HG03045 (cell line): ENCODE measurements around the gene AIP.
A peak's percentile ranks its signal among the peaks of the same experiment; 100 is the strongest.
"Not testable (repeated sequence)": the region's sequence is repeated elsewhere in the genome, so short reads cannot be mapped to it uniquely, and the experiment has no call there.

Experiments used
- ATAC-seq: cut with Tn5 transposase; IDR thresholded peaks from one replicate; pipeline ENCODE4 v1.9.1; 2021; ENCODE audit warnings: mild to moderate bottlenecking, moderate library complexity; ENCODE audit not compliant: unreplicated experiment

AIP gene

DNA sequence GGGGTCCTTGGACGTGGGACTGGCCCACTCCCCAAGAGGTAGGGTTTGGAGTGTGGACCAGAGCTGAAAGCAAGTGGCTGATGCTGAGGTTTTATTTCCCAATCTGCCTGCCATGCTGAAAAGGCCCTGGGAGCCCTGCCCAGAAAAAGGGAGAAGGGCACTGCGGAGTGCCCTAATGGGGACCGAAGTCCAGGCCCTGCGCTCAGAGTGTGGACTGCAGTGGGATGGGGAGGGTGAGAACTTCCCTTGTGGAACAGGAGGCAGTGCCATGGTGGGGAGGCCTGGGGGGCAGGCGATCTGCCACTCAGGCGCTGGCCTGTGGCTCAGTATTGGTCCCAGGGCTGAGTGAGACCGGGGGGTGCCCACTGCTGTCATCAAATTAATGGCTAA, 34.6 kb upstream of the AIP start:
- no peak for ATAC-seq

DNA sequence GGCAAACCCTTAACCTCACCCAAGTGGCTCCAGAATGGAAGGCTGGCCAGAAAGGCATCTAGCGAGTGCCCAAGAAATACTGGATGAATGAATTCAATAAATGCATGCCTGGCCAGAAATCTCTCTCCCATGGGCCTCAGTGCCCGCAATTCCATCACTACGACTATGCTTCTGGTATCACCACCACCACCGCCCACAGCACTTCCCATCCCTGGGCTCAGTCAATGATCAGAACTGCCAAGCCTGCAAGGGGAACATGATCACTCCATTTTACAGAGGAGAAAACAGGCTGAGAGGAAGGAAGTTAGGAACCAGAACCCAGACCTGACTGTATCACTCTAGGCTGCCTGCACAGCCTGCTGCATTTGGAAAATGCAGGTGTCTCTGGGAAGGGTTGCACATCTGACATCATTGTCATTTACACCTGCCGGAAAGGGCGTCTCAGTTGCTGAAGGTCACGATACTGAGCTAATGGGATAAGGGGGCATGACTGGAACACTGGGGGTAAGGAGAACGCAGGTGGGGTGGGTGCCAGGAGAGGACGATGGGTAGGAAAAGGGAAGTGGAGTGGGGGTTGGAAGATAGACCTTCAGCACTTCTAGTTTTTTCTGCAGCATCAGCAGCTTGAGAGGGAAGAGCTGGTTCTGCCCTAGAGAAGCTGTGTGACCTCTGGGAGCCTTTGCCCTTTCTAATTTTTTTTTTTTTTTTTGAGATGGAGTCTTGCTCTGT, 33.5 kb upstream of the AIP start:
- no peak for ATAC-seq

DNA sequence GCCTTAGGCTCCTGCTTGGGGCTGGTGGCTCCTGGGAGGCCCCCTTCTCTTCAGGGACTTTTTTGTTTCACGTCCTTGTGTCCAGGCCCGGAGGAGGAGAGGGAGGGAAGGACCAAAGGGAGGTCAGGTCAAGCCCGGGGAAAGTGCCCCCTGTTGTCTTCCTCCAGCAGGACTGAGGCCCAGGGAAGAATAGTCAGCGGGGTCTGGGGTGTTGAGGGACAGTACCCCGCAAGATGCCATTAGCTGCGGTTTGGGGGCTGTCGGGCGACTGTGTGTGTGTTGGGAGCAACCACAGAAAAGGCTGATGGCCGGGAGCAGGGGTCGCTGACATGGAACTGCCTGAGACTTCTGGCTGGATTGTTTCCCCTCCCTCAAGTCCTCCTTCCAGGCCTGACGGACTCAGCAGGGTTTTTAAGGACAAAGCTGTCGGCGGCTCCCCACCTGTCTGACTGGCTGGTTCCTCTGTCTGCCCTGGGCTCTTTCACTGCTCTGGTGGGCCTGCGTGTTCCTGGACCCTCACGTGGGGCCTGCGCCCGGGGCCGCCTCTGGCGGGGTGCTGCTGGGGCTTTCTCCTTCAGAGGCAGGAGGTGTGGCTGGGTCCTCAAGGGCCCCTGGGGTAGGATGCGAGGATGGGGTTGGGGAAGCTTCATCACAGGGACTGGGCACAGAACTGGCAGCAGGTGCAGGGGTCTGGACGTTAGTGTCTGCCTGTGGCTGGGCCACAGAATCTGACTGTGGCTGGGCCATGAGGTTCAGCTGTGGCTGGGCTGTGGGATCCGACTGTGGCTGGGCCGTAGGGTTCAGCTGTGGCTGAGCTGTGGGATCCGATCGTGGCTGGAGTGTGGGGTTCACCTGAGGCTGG, 31.8 kb upstream of the AIP start:
- no peak for ATAC-seq

DNA sequence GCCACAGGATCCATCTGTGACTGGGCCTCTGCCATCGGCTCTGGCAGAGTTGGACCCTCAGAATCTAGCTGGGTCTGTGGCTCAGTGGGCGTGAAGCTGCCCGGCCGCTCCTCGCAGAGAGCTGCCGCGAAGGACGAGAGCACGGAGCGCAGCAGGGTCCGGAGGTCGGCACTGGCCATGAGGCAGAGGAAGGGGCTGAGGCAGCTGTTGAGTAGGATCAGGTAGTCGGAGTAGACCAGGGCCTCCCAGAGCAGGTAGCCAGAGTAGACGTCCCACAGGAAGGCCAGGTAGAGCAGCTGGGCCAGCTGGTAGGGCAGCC, 31.2 kb upstream of the AIP start:
- ATAC-seq = no peak

DNA sequence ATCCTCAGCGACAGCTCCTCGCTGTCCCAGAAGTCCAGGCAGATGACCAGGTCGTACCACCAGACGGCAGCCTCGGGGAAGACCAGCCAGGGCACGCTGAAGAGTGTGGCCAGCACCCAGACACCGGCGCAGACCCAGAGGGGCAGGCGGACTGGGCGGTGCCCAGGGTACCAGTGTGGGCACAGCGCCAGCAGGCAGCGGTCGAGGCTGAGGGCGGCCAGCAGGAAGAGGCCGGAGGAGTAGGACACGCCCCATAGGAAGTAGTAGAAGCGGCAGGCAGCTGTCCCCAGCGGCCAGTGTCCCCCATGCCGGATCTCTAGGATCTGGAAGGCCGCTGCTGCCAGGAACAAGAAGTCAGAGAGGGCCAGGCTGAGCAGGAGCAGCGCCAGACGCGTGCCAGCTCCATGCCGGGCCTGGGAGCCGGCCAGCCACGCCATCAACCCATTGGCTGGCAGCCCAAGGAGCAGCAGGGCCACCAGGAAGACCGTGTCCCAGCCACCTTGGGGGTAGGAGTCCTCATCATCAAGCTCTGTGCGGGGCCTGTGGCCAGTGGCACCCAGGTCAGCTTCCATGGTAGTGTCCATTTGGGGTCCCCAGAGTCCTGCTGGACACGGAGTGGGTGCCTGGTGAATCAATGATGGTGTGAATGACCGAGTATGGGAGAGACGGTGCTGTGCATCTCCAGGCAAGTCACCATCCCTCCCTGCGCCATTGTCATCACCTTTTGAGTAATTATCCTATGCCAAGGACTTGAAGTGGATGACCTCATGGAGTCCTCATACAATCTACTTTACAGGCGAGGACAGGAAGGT, 30.5 kb upstream of the AIP start, which contains the start of gene GPR152:
TSS of gene GPR152 (minus strand) at position 589 of the 812 bp plus-strand sequence. CDS start at position 584, 5 bp downstream.
- ATAC-seq = no peak

DNA sequence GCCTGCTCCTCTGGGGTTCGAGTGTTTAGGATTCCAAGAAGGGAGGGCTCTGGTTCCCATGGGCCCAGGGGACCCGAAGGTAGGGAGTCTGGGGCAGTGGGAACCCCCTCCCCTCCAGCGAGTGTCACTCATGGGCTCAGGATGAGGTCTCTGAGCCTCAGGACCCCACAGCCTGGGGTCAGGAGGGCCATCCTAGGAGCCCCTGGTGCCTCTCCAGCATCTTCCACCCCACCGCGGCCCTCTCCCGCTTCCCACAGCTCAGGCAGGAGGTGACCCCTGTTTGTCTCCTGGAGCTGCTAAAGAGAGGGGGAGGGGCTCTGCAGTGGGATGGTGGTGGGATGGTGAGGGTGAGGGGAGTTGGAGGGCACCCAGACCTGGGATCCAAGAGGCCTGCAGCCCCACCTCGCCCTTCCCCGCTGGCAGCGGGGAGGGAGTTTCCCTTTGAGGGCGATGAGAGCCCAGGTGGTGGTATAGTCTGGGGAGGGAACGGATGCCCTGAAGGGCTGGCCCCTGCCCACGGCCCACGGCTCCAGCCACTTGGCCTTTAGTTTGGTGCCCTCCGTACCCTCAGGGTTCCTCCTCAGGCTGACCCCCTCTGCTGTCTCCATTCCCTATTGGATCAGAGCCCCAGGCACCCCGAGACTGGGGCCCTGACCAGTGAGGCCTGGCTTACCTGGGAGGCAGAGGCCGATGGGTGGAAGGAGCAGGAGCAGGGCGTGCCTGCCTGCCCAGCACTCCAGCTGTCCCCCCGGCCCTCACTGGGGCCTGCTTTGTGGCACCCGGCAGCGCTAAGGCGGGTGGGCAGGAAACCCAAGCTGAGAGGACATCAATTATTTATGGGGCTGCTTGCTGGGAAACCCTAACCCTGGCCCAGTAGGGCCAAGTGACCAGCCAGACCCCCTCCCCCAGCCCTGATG, 28.8 kb upstream of the AIP start:
- ATAC-seq = no peak

DNA sequence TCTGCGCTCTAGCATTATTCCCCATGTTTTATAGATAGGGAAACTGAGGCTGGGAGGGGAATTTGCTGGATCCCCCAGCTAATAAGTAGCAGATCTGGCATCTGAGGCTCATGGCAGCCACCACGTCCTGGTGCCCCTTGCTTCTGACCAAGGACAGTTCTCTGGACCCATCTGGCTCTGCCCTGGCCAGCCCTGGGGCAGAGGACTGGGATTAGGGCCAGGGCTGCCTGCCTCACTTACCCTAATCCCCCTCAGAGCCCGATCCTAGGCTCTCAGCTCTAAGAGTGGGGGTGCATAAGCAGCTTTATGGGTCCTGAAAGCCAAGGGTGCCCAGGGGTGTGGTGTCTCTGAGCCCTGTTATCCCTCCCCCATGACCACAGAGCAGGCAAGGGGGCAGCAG, 27.8 kb upstream of the AIP start, which contains the start of gene CABP4:
TSS of gene CABP4 (plus strand) at position 301 of the 400 bp plus-strand sequence. CDS start at position 371, 70 bp downstream.
- no peak for ATAC-seq

DNA sequence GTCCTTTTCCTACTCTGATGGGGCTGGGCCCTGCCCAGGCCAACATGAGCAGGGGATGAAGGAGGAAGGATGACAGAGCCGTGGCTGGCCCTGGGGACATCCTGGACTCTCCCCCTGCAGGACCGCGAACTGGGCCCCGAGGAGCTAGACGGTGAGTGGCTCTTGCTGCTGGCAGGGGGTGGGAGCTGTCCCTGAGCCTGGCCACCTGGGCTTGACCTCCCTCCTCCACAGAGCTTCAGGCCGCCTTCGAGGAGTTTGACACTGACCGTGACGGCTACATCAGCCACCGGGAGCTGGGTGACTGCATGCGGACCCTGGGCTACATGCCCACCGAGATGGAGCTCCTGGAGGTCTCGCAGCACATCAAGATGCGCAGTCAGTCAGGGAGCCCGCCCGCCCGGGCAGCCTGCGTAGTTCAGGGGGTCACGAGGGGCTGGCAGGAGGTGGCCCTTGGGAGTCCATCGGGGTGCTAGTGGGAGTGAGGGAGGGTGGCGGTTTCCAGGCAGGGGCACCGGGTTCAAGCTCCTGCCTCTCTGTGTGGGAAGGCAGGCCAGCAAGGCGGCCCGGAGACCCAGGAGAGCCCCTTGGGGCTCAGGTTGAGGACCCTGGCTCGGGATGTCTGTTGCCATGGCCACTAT, 26.6 kb upstream of the AIP start:
- ATAC-seq = no peak

DNA sequence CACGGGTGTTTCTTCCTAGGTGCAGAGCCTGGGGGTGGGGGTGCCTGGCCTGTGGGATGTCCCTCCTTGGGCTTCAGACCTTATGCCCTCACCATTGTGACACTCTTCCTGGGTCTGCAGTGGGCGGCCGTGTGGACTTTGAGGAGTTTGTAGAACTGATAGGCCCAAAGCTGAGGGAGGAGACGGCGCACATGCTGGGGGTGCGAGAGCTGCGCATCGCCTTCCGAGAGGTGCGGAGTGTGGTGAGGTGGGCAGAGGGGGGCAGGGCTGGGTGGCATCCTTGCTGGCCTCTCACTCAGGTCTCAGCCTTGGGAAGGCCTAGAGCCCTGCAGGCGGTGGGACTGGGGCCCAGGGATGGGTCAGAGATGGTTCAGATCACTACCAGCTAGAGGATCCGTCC, 25.4 kb upstream of the AIP start:
- no peak for ATAC-seq

DNA sequence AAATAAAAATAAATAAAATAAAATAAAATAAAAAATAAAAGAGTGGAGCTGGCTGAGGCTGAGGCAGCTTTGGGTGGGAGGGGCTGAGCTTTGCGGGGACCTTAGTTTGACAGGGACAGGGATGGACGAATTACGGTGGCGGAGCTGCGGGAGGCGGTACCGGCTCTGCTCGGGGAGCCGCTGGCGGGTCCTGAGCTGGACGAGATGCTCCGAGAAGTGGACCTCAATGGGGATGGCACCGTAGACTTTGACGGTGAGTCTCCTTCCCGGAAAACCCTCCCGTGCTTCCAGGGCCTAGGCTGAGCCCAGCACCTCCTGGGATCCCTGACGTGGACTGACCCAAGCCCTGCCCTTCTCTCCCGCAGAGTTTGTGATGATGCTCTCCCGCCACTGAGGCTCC, 24.6 kb upstream of the AIP start:
- no peak for ATAC-seq

DNA sequence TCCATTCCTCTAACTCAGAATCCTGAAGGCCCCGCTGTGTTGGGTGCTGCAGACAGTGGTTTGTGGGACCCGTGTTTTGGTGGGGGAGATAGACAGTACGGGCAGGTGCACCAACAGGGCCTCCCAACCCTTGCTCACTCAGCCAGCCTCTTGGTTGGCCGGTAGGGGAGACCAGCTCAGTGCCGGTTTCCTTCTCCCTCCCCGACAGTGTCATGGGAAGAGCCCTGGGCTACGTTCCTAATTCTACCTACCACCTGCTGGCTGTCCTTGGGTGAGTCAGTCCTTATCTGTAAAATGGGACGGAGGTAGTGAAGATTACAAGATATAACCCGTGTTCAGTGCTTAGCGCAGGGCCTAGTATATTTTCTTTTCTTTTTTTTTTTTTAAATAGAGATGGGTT, 19.6 kb upstream of the AIP start:
- no peak for ATAC-seq

DNA sequence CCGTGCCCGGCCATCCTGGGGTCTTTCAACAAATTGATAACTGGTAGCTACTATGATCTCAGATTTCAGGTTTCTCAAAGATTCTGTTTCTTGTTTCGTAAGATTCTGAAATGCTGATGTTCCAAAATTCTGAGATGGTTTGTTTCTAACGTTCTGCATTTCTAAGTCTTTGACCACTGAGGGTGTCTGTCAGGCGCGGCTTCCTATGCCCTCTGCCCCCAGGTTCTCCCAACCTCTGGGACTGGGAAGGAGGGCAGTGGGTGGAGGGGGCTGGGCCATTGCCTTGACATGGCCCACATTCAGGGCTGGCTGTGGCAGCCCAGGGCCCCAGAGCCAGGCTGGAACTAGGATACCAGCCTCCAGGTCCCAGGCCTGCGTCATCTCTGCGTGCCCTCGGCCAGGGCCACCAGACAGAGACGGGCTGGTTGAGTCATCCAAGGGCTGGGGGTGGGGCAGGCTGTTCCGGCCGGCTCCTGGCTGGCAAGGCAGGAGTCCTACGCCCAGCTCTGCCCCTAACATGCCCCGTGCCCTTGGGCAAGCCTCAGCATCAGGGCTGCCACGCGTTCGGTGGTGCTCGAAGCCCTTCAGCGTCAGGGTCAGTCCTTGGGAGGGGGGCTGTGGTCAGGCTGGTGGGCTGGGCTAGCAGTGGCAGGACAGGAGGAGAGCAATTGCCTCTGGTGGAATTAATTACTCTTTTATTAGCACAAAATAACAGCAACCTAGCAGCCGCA, 19.0 kb upstream of the AIP start:
- no peak for ATAC-seq

DNA sequence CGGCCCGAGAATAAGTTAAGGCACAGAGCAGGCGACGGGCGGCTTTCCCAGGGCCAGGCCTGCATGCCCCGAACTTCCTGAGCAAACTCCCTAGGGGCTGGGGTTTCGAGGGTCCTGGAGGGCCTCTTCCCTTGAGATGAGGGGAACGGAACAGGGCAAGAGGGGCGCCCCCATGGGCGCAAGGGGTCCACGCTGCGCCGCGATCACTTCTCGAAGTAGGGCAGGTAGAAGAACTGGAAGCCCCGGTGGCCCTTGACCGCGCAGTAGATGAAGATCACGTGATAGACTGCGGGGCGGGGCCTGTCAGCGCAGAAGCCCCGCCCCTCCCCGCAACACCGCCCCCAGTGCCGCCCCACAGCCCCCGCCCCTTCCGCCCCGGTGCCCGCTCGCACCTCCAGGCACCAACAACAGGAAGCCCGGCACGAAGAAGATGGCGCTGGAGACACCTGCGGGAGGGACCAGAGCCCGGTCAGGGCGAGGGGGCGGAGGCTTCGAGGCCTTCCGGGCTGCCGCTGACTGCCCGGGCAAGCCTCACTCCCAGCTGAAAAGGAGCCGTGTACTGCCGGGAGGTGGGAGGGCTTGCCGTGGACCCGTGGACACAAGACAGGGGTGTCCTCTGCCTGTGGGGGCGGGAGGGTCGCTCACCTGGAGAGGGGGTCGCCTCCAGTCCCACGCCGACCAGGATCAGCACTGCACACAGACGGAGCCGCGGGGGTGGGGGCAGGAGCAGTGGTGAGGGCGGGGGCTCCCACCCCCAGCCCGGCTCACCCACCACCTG, 18.2 kb upstream of the AIP start:
- peak; percentile 45 for ATAC-seq

DNA sequence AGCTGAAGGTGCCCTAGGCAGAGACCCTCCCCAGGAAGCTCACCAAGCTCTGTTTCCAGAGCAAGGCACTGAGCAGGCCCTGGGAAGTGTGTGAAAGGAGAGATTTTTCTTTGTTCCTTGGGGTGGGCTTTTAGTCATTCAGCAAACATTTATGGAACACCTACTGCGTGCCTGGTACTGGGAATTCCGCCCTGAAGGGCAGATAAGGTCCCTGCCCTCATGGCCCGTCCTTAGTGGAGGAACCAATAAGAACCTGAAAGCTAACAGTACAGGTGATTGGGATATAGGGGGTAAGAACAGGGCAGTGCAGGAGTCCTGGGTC, 17.7 kb upstream of the AIP start:
- ATAC-seq = no peak

DNA sequence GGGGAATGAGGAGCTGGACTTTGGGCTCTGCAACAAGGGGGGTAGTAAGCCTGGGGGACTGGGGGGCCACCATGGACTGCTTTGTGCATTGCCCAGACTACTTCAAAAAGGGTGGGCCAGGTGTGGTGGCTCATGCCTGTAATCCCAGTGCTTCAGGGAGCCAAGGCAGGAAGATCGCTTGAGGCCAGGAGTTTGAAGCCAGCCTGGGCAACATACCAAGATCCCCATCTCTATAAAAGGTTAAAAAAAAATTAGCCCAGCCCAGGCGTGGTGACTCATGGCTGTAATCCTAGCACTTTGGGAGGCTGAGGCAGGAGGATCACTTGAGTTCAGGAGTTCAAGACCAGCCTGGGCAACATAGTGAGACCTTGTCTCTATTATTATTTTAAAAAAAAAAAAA, 17.3 kb upstream of the AIP start:
- ATAC-seq = not testable (repeated sequence)

DNA sequence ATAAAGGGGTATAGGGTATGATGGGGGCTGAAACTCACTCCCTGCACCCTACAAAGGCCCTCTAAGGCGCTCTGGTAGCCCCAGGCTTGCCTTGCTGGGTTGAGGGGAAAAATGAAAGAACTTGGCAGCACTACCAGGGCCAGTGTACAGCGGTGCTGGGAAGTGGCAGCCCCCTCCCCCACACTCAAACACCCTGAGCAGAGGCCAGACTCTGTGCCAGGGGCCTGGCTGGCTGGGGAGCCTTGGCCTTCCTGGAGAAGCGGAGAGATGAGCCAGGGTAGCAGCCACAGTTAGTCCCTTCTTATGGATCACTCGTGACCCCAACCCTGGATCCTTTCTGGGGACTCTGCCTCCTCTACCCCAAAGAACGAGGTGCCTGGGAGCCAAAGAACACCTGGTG, 16.5 kb upstream of the AIP start:
- ATAC-seq = no peak

DNA sequence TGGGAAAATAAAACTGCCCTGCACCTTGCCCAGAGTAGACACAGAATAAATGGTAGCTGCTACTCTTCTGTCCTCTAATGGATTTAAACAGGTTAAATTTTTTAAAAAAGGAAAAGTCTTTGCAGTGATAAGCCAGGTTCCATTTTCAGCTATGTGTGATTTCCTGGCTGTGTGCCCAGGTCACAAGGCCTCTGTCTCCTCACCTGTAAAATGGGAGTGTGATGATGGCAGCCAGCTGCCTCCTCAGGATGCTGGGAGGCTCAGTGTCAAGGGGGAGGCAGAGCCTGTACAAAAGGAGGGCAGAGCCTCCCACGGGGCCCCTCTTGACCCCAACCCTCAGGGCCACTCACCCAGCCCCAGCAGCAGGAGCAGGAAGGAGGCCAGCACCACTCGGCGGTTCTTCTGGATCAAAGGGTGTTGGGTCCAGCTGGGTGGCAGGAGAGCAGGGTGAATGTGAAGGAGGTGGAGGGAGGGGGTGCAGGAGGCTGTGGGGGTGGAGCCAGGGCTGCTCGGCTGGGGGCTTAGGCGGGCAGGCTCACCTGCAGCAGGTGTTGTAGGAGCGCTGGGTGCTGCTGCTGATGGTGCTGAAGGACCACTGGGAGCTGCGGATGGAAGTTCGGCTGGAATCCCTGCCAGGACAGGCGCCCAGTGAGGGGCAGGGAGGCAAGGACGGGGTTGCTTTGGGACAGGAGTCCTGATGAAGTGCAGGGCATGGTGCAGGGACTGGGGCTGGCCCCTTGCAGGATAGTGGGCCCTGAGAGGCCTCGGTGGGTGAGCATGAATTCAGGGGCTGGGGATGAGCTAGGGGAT, 15.7 kb upstream of the AIP start:
- no peak for ATAC-seq

DNA sequence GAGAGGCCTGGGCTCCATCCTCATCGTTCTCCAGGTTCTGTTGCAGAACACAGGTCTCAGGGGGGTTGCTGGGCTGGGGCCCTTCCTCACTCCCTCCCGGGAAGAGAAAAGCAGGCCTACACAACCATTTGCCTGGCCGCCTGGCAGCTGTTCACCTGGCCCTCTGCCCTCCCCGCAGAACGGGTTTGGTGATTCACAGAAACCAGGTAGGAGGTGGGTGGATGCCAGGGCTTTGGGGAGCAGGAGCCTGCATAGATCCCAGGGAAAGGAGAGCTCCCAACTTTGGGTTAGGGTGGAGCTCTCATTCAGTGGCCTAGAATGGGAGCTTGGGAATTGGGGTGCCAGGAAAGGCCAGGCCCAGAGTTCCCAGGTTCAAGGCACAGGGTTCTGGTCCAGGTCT, 14.8 kb upstream of the AIP start:
- no peak for ATAC-seq
